Testis (tissue), 2 donors: Measurements from ENCODE around the gene CNTN5.

Experiments used
- CTCF ChIP-seq, 3 experiments: fragments of 450-650 bp in 2 of 3; fragments of 200-600 bp in 1 of 3; sonication (generic) in 1 of 3; IDR thresholded peaks; one replicate each; pipeline ENCODE4 v1.5.1; 2016 to 2019; ENCODE audit warnings: antibody characterized with exemption in 3 of 3, mild to moderate bottlenecking in 2 of 3, moderate library complexity in 1 of 3
- POLR2A ChIP-seq: fragments of 450-650 bp; IDR thresholded peaks from one replicate; pipeline ENCODE4 v1.6.1; 2017; ENCODE audit warnings: antibody characterized with exemption, mild to moderate bottlenecking, moderate library complexity

GRCh38 chr11:100133114-100133513 lies 1112.4 kb downstream of the CNTN5 start:
- TF ChIP-seq CTCF (IDR thresholded peaks at IDR 0.05), result no peak
- no peak for TF ChIP-seq POLR2A
